Measurements from ENCODE around the gene MYO5A.
"Not testable (repeated sequence)": the region's sequence is repeated elsewhere in the genome, so short reads cannot be mapped to it uniquely, and the experiment has no call there.

GRCh38 chr15:52575573-52575972 is 46.9 kb upstream of the MYO5A start:
- not testable (repeated sequence) for TF ChIP-seq CTCF (IDR thresholded peaks at IDR 0.05; ENCODE audit: low read depth, low read length); POLR2A (IDR thresholded peaks at IDR 0.05; ENCODE audit: extremely low read depth, insufficient read length); MYC (IDR thresholded peaks at IDR 0.05; ENCODE audit: low read depth, low read length)

Measured in NB4 (cell line).